NCI-H460 (cell line): ENCODE data around the gene WHAMM. TPM values are rescaled to one million over a fixed set of nuclear protein-coding genes. Genes with fewer than 3 reads are reported as not detected.
A peak's percentile ranks its signal among the peaks of the same experiment; 100 is the strongest.
"Not testable (repeated sequence)": the region's sequence is repeated elsewhere in the genome, so short reads cannot be mapped to it uniquely, and the experiment has no call there.

Experiments
- DNase-seq: peaks from one replicate; pipeline ENCODE4 v3.0.0-alpha.2; 2016; ENCODE audit warnings: low read depth; ENCODE audit errors: extremely low read depth
- polyA plus RNA-seq: library from polyadenylated mRNA; depleted of rRNA; stranded (reverse); fragments of >200 nt; gene quantifications from 2 replicates; pipeline ENCODE4 v1.2.3, GENCODE V29; 2014; cell fraction: nucleus; rRNA removed
- total RNA-seq: library from RNA; depleted of rRNA; stranded (reverse); fragments of >200 nt; shearing (Covaris generic); gene quantifications from 2 replicates; pipeline ENCODE4 v1.2.3, GENCODE V29; 2014; rRNA removed

WHAMM gene, protein sequence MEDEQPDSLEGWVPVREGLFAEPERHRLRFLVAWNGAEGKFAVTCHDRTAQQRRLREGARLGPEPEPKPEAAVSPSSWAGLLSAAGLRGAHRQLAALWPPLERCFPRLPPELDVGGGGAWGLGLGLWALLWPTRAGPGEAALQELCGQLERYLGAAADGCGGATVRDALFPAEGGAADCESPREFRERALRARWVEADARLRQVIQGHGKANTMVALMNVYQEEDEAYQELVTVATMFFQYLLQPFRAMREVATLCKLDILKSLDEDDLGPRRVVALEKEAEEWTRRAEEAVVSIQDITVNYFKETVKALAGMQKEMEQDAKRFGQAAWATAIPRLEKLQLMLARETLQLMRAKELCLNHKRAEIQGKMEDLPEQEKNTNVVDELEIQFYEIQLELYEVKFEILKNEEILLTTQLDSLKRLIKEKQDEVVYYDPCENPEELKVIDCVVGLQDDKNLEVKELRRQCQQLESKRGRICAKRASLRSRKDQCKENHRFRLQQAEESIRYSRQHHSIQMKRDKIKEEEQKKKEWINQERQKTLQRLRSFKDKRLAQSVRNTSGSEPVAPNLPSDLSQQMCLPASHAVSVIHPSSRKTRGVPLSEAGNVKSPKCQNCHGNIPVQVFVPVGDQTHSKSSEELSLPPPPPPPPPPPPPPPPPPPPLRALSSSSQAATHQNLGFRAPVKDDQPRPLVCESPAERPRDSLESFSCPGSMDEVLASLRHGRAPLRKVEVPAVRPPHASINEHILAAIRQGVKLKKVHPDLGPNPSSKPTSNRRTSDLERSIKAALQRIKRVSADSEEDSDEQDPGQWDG
- 4.0 and 4.4 TPM in 2 replicates for total RNA-seq
- 2.4 and 2.7 TPM in 2 replicates for polyA plus RNA-seq

GRCh38 chr15:82809308-82810060 is at the start of gene WHAMM:
TSS of gene WHAMM (plus strand) at chr15:82809628. CDS start at chr15:82809727, 99 bp downstream.
- peak; percentile 98 for DNase-seq

DNA sequence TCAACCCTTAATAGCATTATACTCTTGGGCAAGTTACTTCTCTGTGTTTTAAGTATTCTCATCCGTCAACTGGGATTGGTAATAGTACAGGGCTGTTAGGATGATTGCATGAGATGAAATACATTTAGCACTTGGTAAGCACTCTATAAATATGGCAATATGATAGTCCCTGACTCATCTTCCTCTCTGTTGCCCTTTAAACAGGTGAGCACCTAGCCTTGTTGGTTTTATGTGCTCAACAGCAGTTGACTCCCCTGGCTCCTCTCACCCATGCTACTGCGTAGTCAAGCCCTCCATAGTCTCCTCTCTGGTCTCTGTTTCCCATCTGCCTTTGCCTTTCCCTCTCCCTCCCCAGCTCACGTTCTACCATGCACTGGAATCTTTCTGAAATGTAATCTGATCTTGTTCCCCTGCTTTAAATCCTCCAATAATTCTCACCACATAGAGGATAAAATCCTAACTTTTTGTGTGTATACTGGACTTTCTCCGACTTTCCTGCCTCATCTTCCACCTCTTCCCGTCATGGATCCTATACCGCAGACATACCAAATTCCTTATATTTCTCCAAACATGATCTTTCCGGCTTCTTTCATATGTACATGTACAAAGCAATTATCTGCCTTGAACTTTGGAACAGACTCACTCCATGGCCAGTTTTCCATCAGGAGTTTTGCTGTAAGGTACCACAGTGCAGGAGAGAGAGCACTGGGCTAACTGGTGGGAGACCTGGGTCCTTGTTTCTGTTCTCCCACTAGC is 45.9 kb upstream of the WHAMM start:
- no peak for DNase-seq

- no peak for DNase-seq
Measured at GRCh38 chr15:82764117-82764490, 45.3 kb upstream of the WHAMM start.

DNA sequence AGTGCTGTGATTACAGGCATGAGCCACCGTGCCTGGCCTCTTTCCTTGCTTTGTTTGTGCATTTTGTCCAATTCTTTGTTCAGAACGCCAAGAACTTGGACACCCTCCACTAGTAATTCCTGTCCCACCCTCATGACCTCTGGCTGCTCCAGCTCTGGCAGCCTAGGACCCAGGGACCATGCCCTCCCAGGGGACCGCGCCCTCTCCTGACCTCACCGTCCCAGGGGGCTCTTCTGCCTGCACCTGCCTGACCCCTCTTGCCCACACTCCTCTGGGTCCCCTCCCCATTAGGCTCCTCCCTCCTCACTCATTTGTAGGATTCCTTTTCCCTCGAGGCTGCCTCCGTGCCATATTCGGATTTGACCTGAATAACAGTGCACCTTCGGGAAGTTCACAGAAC is 44.7 kb upstream of the WHAMM start:
- DNase-seq, result no peak

GRCh38 chr15:82766201-82766600 is 43.2 kb upstream of the WHAMM start:
- not testable (repeated sequence) for DNase-seq

- DNase-seq, result no peak
Measured at GRCh38 chr15:82767163-82767829, 42.1 kb upstream of the WHAMM start.

DNA sequence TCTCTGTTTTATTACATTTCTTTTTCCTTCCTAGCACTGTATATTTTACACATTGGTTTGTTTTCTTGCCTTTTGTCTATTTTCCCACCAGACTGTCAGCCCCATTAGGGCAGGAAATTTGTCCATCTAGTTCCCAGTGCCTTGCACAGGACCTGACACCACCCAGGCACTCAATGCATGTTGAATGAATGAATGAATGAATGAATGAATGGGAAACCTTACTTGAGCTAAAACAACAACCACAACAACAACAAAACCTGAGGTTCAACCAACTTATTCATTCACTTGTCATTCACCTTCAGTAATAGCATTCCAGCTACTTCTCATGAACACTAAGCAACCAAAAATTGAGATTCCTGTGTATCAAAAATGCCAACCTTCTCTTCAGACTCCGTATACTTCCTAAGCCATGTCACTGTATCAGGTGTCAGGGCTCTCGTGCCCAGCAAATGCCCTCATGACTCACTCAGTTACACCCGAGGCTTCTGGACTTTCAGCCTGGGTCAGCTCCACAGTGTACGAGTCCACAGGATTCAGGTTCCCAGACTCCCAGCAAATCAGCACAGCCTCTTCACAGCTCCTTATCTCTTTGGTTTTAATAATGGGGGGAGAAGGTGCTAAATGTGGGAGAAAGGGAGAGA is 40.9 kb upstream of the WHAMM start:
- no peak for DNase-seq

DNA sequence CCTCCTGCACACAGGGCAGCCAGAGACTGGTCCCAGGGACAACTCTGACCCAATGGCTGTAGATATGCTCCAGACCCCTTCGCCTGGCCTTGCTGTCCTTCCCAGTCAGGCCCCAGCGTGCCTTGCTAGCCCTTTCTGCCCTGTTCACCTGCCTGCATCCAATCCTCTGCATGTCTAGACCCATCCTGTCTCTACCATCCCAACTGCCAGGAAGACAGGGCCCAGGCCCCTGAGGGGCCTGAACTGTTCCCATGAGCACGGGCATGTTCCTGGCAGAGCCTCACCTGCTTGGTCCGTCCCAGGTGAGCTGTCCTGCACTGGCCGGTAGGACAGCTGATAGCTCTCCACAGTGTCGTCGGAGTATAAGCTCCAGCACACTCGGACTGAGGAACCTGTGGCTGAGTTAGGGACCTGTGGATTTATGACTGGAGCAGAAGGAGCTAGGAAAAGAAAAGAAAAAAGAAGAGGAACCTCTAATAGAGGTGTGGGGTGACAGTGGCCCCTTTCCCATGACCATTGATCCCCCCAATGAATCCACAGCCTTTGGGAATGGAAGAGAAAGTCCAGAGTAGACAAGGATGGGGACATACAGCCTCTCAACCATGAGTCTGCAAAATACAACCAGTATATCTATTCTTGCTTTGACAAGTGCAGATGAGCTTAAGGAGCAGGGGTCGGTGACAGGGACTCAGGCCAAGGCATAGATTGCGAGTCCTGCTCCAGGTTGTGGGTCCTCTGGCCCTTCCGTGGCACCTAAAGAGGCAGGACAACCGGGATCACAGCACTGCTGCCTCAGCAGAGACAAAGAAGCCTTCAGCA is 37.4 kb upstream of the WHAMM start:
- DNase-seq, result no peak

DNA sequence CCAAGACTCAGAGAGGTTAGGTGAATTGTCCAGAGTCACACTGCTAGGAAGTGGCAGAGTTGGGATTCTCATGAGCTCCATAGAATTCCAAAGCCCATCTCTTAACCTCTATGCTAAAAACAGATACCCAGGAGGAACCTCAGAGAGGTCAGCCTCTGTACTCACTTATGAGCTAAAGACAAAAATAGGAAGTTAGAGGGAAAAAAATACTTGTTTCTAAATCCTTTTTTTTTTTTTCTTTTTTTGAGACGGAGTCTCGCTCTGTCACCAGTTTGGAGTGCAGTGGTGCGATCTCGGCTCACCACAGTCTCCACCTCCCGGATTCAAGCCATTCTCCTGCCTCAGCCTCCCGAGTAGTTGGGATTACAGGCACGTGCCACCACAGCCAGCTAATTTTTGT is 34.9 kb upstream of the WHAMM start:
- no peak for DNase-seq

GRCh38 chr15:82778755-82779154 is 30.7 kb upstream of the WHAMM start:
- DNase-seq, result no peak

DNA sequence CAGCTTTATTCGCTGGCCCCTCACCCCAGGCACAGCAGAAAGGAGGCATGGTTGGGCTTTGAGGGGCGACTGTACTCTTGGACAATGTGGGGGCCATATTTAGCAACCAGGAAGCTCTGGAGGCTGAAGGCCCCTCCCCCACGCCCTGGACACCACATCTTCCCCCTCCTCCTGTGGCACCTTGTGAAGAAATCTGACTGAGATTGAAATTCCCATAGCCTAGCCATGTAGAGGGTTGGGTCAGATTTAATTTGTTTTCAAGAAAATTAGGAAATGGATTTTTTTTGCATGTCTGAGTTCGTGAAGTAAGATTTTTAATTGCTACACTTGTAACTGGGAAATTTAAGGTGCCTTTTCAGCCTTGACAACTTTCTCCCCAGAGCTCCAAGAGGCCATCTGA is 28.1 kb upstream of the WHAMM start:
- DNase-seq, result no peak

DNA sequence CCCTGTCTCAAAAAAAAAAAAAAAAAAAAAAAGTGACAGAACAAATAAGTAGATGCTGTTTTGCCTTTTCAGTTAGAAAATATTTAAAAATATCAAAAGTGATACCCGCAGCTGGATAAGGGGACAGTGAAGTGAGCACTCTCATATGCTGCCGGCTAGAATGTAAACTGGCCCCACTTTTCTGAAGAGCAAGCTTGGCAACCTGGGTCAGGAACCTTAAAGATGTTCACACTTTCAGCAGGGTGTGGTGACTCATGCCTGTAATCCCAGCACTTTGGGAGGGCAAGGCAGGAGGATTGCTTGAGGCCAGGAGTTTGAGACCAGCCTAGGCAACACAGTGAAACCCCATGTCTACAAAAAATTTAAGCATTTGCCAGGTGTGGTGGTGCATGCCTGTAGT is 20.9 kb upstream of the WHAMM start:
- no peak for DNase-seq

DNA sequence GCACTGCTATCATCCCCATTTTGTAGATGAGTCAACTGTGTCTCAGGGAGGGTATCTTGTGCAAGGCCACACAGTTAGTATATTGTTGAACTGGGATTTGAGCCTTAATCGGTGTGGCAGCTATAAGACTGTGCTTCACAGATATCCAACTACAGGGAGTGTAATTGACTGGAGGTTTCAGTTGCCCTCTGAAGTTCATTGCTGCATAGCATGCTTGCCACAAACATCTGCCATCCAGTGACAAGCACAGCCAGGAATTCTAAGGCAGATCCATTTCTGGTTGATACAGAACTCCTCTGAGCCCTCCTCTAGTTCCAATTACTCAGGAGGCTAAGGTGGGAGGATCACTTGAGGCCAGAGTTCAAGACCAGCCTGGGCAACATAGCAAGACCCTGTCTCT is 19.9 kb upstream of the WHAMM start:
- DNase-seq, result no peak

- no peak for DNase-seq
Measured at GRCh38 chr15:82790321-82790720, 19.1 kb upstream of the WHAMM start.

- no peak for DNase-seq
Measured at GRCh38 chr15:82792068-82792467, 17.4 kb upstream of the WHAMM start.

DNA sequence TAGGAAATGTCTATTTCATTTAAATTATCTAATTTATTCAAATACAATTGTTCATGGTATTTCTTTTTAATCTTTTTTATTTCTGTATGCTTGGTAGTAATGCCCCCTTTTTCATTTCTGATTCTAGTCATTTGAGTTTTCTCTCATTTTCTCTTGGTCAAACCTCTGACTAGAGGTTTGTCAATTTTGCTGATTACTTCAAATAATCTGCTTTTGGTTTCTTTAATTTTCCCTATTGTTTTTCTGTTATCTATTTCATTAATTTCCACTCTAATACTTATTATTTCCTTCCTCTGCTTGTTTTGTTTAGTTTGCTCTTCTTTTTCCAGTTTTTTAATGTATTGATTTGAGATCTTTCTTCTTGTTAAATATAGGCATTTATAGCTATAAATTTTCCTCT is 15.7 kb upstream of the WHAMM start:
- no peak for DNase-seq

GRCh38 chr15:82798104-82798503 is 11.3 kb upstream of the WHAMM start:
- no peak for DNase-seq

DNA sequence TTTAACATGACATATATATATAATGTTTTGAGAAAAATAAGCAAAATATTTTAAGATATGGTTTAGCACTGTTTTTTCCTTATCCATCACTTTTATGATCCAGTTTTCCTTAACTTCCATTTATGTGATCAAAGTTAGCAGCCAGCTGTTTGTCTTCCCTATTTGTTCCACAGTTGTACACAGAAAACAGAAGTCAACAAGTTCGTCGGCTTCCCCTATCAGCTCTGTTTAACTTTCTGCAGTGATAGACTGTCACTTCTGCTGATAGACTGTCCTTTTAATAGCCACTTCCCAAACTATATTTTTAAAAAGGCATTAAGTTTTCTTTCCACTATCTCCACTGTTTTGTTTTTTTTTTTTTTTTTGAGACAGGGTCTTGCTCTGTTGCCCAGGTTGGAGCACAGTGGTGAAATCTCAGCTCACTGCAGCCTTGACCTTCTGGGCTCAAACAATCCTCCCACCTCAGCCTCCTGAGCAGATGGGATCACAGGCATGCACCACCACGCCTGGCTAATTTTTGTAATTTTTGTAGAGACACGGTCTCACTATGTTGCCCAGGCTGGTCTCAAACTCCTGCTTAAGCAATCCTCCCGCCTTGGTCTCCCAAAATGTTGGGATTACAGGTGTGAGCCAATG is 10.8 kb upstream of the WHAMM start:
- no peak for DNase-seq
